Retinal pigment epithelial cell (primary cell): Measurements from ENCODE around the gene DIPK2B.

Source experiments
- DNase-seq: peaks from one replicate; pipeline ENCODE4 v3.0.0-alpha.2; 2010; ENCODE audit warnings: low read depth
- H3K4me3 ChIP-seq: 2 replicates; pipeline ENCODE4 v1.5.1; 2011; ENCODE audit warnings: mild to moderate bottlenecking, low read length, control low read depth, moderate library complexity
- TF ChIP-seq, protein P1 (sequence below): conservative IDR thresholded peaks from 2 replicates; pipeline ENCODE4 v1.5.1; 2011; ENCODE audit warnings: low read depth, low read length, control low read depth, inconsistent platforms

The DIPK2B gene

GRCh38 chrX:45164995-45165394, 35.7 kb downstream of the DIPK2B start:
- TF ChIP-seq, protein P1, sequence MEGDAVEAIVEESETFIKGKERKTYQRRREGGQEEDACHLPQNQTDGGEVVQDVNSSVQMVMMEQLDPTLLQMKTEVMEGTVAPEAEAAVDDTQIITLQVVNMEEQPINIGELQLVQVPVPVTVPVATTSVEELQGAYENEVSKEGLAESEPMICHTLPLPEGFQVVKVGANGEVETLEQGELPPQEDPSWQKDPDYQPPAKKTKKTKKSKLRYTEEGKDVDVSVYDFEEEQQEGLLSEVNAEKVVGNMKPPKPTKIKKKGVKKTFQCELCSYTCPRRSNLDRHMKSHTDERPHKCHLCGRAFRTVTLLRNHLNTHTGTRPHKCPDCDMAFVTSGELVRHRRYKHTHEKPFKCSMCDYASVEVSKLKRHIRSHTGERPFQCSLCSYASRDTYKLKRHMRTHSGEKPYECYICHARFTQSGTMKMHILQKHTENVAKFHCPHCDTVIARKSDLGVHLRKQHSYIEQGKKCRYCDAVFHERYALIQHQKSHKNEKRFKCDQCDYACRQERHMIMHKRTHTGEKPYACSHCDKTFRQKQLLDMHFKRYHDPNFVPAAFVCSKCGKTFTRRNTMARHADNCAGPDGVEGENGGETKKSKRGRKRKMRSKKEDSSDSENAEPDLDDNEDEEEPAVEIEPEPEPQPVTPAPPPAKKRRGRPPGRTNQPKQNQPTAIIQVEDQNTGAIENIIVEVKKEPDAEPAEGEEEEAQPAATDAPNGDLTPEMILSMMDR, result no peak
- H3K4me3 ChIP-seq, result no peak overlapping the region
- DNase-seq, result no peak

GRCh38 chrX:45164021-45164621, 36.6 kb downstream of the DIPK2B start:
- no peak overlapping the region for H3K4me3 ChIP-seq
- no peak for DNase-seq
- TF ChIP-seq, protein P1, result no peak

- no peak overlapping the region for H3K4me3 ChIP-seq
- TF ChIP-seq, protein P1, result no peak
- DNase-seq, result no peak
Measured at GRCh38 chrX:45157647-45158046, 43.0 kb downstream of the DIPK2B start.

DNA sequence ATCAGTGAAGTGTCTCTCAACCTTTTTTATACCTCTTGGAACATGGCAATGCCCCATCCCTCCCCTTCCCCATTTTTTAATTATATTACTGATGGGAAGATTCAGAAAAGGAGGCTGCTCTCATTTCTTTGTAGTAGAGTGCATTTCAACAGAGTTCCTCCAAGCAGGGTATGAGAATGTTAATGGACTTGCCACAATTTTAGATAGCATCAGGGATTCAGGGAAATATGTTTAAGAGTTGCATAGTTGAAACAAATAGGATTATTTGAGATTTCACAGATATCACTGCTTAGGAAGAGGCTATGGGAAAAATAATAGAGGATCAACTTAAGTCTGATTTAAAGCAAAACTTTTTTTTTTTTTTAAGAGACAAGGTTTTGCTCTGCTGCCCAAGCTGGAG, 46.2 kb downstream of the DIPK2B start:
- TF ChIP-seq, protein P1, result no peak

GRCh38 chrX:45154033-45154360, 46.7 kb downstream of the DIPK2B start:
- DNase-seq, result no peak
- TF ChIP-seq, protein P1, result no peak
- no peak overlapping the region for H3K4me3 ChIP-seq

More for the DNA sequence above, 46.2 kb downstream of the DIPK2B start:
- H3K4me3 ChIP-seq, result no peak overlapping the region
- DNase-seq, result no peak
